IMR-90 (cell line): Measurements from ENCODE around the gene MFNG.

Experiments used
- CEBPB ChIP-seq: IDR thresholded peaks from 2 replicates; pipeline ENCODE4 v1.6.1; 2012; ENCODE audit warnings: low read depth, low read length, improper control_type of control experiment
- CHD1 ChIP-seq: IDR thresholded peaks from 2 replicates; pipeline ENCODE4 v1.6.1; 2012; ENCODE audit warnings: low read depth, low read length, improper control_type of control experiment
- CTCF ChIP-seq: conservative IDR thresholded peaks from 2 replicates; pipeline ENCODE4 v1.5.1; 2012; ENCODE audit warnings: mild to moderate bottlenecking, low read depth, low read length, improper control_type of control experiment
- FOS ChIP-seq: fragments of 150-350 bp; IDR thresholded peaks from 2 replicates; pipeline ENCODE4 v1.6.1; 2016; ENCODE audit warnings: low read depth, low read length
- MAZ ChIP-seq: IDR thresholded peaks from 2 replicates; pipeline ENCODE4 v1.6.1; 2012; ENCODE audit warnings: low read depth, mild to moderate bottlenecking, low read length, improper control_type of control experiment, moderate library complexity, borderline replicate concordance
- POLR2A ChIP-seq: IDR thresholded peaks from 2 replicates; pipeline ENCODE4 v1.6.1; 2012; ENCODE audit warnings: mild to moderate bottlenecking, low read depth, low read length
- RAD21 ChIP-seq: IDR thresholded peaks from 2 replicates; pipeline ENCODE4 v1.6.1; 2012; ENCODE audit warnings: low read length, improper control_type of control experiment
- RCOR1 ChIP-seq: IDR thresholded peaks from 2 replicates; pipeline ENCODE4 v1.6.1; 2012; ENCODE audit warnings: mild to moderate bottlenecking, low read length, improper control_type of control experiment; ENCODE audit not compliant: insufficient replicate concordance
- RFX5 ChIP-seq: IDR thresholded peaks from 2 replicates; pipeline ENCODE4 v1.8.0; 2012; ENCODE audit warnings: low read depth, mild to moderate bottlenecking, low read length, moderate library complexity
- SMC3 ChIP-seq: fragments of 150-350 bp; IDR thresholded peaks from 2 replicates; pipeline ENCODE4 v1.6.1; 2016; ENCODE audit warnings: low read depth, mild to moderate bottlenecking, antibody characterized with exemption, low read length, moderate library complexity
- USF2 ChIP-seq: fragments of 150-350 bp; IDR thresholded peaks from 2 replicates; pipeline ENCODE4 v1.6.1; 2017; ENCODE audit warnings: mild to moderate bottlenecking, antibody characterized with exemption, low read length, low read depth

- TF ChIP-seq CTCF (no peak), SMC3 (no peak), CEBPB (no peak), POLR2A (no peak), USF2 (no peak), CHD1 (no peak), MAZ (no peak), RFX5 (no peak), FOS (no peak), RAD21 (no peak), RCOR1 (no peak)
Observed at GRCh38 chr22:37487129-37487528, 945 bp upstream of the MFNG start.
